ENCODE results near the gene FCHSD1.
A peak's percentile ranks its signal among the peaks of the same experiment; 100 is the strongest.

FCHSD1 gene

GRCh38 chr5:141650851-141651727 is at the start of gene FCHSD1:
Gene FCHSD1 (minus strand): TSS chr5:141651418. CDS start chr5:141651368, 50 bp downstream.
- peak; percentile 73 for DNase-seq (ENCODE audit: low read depth, low spot score)

GRCh38 chr5:141697586-141697985 is 46.4 kb upstream of the FCHSD1 start:
- no peak for DNase-seq (ENCODE audit: low read depth, low spot score)

- DNase-seq (ENCODE audit: low read depth, low spot score): no peak
Observed at GRCh38 chr5:141696431-141696830, 45.2 kb upstream of the FCHSD1 start.

GRCh38 chr5:141695627-141696215 is 44.5 kb upstream of the FCHSD1 start:
- no peak for DNase-seq (ENCODE audit: low read depth, low spot score)

- no peak for DNase-seq (ENCODE audit: low read depth, low spot score)
Observed at GRCh38 chr5:141694479-141694878, 43.3 kb upstream of the FCHSD1 start.

- DNase-seq (ENCODE audit: low read depth, low spot score): no peak
Observed at GRCh38 chr5:141692919-141693725, 41.9 kb upstream of the FCHSD1 start.

GRCh38 chr5:141692533-141692888 is 41.3 kb upstream of the FCHSD1 start:
- no peak for DNase-seq (ENCODE audit: low read depth, low spot score)

- DNase-seq (ENCODE audit: low read depth, low spot score): peak; percentile 95
Observed at GRCh38 chr5:141691867-141692532, 40.8 kb upstream of the FCHSD1 start.

GRCh38 chr5:141691286-141691866 is 40.2 kb upstream of the FCHSD1 start:
- no peak for DNase-seq (ENCODE audit: low read depth, low spot score)

GRCh38 chr5:141686648-141687416 is 35.6 kb upstream of the FCHSD1 start:
- peak; percentile 78 for DNase-seq (ENCODE audit: low read depth, low spot score)

GRCh38 chr5:141685591-141685990 is 34.4 kb upstream of the FCHSD1 start:
- no peak for DNase-seq (ENCODE audit: low read depth, low spot score)

- no peak for DNase-seq (ENCODE audit: low read depth, low spot score)
Observed at GRCh38 chr5:141683596-141684141, 32.5 kb upstream of the FCHSD1 start.

- DNase-seq (ENCODE audit: low read depth, low spot score): peak; percentile 66
Observed at GRCh38 chr5:141681695-141682641, 30.8 kb upstream of the FCHSD1 start, which contains the start of gene ARAP3. Gene ARAP3 (minus strand): TSS chr5:141682230. CDS start chr5:141680486, 1,744 bp downstream.

- DNase-seq (ENCODE audit: low read depth, low spot score): no peak
Observed at GRCh38 chr5:141681295-141681694, 30.1 kb upstream of the FCHSD1 start.

GRCh38 chr5:141680751-141681201 is 29.6 kb upstream of the FCHSD1 start:
- peak; percentile 87 for DNase-seq (ENCODE audit: low read depth, low spot score)

- DNase-seq (ENCODE audit: low read depth, low spot score): no peak
Observed at GRCh38 chr5:141680178-141680577, 29.0 kb upstream of the FCHSD1 start.

- peak; percentile 67 for DNase-seq (ENCODE audit: low read depth, low spot score)
Observed at GRCh38 chr5:141677415-141677814, 26.2 kb upstream of the FCHSD1 start.

- no peak for DNase-seq (ENCODE audit: low read depth, low spot score)
Observed at GRCh38 chr5:141675672-141676071, 24.5 kb upstream of the FCHSD1 start.

- peak; percentile 88 for DNase-seq (ENCODE audit: low read depth, low spot score)
Observed at GRCh38 chr5:141674747-141675146, 23.5 kb upstream of the FCHSD1 start.
